ENCODE results near the gene ZBTB6.
"Not testable (repeated sequence)": the region's sequence is repeated elsewhere in the genome, so short reads cannot be mapped to it uniquely, and the experiment has no call there.

Gene ZBTB6

DNA sequence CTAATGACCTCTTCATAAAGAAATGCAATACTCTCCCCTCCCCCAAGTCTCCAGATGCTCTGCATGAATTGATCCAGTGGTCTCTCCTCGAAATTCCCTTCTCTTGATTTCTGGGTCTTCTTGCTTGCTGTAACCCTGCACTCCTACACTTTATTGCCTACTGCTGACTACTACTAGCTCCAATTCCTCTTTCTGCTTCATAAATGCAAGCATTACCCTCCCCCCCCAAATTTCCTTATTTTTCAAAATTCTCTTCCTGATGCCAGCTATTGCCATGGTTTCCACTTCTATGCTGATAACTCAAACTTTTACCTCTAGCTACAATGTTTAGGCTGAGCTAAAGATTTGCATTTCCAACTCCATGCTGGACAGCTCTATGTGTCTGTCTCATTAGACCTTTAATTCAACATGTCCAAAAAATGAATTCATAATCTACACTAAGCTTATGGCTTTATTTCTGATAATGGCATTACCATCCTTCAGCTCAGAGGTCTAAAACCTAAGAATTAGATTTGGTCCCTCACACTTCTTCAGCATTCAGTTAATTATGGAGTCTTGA, 16.8 kb upstream of the ZBTB6 start:
- TF ChIP-seq, protein P1, sequence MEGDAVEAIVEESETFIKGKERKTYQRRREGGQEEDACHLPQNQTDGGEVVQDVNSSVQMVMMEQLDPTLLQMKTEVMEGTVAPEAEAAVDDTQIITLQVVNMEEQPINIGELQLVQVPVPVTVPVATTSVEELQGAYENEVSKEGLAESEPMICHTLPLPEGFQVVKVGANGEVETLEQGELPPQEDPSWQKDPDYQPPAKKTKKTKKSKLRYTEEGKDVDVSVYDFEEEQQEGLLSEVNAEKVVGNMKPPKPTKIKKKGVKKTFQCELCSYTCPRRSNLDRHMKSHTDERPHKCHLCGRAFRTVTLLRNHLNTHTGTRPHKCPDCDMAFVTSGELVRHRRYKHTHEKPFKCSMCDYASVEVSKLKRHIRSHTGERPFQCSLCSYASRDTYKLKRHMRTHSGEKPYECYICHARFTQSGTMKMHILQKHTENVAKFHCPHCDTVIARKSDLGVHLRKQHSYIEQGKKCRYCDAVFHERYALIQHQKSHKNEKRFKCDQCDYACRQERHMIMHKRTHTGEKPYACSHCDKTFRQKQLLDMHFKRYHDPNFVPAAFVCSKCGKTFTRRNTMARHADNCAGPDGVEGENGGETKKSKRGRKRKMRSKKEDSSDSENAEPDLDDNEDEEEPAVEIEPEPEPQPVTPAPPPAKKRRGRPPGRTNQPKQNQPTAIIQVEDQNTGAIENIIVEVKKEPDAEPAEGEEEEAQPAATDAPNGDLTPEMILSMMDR (IDR thresholded peaks at IDR 0.05; ENCODE audit: borderline replicate concordance, control extremely low read depth, extremely low read depth, insufficient read depth, missing control alignments): no peak
- in situ Hi-C loops (cut with MboI; ENCODE audit: low sequenced_read_pairs, unreplicated experiment): no loop called here
- DNase-seq (ENCODE audit: low spot score): no peak

DNA sequence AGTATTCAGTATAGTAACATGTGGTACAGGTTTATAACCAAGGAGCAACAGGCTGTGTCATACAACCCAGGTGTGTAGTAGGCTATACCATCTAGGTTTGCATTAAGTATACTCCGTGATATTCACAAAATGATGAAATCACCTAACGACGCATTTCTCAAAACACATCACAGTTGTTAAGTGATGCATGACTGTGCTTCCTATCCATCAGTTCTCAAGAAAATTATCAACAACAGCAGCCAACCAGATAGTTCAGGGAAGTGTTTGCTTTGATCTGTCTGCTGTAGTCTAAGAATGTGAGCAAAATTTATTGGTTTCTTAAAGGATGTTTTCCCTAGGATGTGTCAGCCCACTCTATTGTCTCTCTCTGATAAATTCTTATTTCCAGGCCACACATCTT, 10.8 kb upstream of the ZBTB6 start:
- DNase-seq (ENCODE audit: low spot score): no peak
- TF ChIP-seq, protein P1 (IDR thresholded peaks at IDR 0.05; ENCODE audit: borderline replicate concordance, control extremely low read depth, extremely low read depth, insufficient read depth, missing control alignments): no peak
- in situ Hi-C loops (cut with MboI; ENCODE audit: low sequenced_read_pairs, unreplicated experiment): no loop called here

DNA sequence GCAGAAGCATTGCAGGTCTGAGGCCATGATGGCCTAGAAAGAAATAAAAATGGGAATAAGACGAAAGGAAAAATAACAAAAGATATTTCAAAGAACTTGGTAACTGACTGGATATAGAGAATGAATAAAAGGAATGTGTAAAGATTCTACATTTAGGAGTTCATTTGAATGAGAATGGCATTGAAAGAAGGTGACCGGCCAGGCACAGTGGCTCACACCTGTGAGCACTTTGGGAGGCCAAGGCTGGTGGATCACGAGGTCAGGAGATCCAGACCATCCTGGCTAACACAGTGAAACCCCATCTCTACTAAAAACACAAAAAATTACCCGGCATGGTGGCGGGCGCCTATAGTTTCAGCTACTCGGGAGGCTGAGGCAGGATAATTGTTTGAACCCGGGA, 9.6 kb upstream of the ZBTB6 start:
- in situ Hi-C loops (cut with MboI; ENCODE audit: low sequenced_read_pairs, unreplicated experiment): no loop called here

DNA sequence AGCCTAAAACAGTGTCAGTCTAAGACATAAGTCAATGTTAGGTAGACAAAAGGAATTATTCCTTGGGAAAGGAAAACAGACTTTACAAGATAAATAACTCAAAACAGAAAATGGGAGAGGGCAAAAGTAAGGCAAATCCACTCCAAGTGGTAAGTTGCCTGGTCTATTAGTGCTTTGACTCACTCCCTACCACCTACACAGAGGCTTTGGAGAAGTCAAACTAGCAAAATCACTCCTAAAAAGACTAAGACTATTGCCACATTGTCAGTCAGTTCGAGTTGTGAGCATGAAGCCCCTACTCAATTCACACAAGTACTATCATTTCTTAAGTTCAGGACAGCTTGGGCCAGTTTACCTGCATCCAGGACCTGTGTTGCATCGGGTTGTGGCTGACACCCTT, 5.2 kb upstream of the ZBTB6 start:
- in situ Hi-C loops (cut with MboI; ENCODE audit: low sequenced_read_pairs, unreplicated experiment): no loop called here
- TF ChIP-seq, protein P1 (IDR thresholded peaks at IDR 0.05; ENCODE audit: borderline replicate concordance, control extremely low read depth, extremely low read depth, insufficient read depth, missing control alignments): no peak
- DNase-seq (ENCODE audit: low spot score): no peak

More for the DNA sequence above, 9.6 kb upstream of the ZBTB6 start:
- TF ChIP-seq, protein P1 (IDR thresholded peaks at IDR 0.05; ENCODE audit: borderline replicate concordance, control extremely low read depth, extremely low read depth, insufficient read depth, missing control alignments): no peak
- no peak for DNase-seq (ENCODE audit: low spot score)

DNA sequence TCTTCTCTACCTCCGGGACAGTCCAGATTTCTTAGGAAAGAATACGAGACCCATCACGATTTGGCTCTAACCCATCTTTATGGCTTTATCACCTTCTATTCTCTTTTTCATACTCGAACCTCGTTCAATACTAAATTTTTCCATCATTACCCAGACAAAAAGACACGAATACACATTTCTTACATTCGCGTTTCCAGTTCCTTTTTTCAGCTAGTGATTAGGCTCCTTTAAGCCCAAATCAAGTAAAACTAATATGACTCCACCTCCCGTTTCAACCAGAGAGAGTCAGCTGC, 506 bp downstream of the ZBTB6 start:
- TF ChIP-seq, protein P1 (IDR thresholded peaks at IDR 0.05; ENCODE audit: borderline replicate concordance, control extremely low read depth, extremely low read depth, insufficient read depth, missing control alignments): no peak
- in situ Hi-C loops (cut with MboI; ENCODE audit: low sequenced_read_pairs, unreplicated experiment): no loop called here
- no peak for DNase-seq (ENCODE audit: low spot score)

DNA sequence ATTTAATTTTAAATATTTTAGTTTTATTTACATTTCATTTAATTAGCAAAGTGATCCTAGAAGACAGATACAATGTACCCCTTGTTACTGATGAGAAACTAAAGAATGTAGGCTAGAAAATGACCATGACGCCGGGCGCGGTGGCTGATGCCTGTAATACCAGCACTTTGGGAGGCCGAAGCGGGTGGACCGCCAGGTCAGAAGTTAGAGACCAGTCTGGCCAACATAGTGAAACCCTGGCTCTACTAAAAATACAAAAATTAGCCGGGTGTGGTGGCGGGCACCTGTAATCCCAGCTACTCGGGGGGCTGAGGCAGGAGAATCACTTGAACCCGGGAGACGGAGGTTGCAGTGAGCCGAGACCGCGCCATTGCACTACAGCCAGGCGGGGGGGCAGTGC, 7.0 kb downstream of the ZBTB6 start:
- in situ Hi-C loops (cut with MboI; ENCODE audit: low sequenced_read_pairs, unreplicated experiment); DNase-seq (ENCODE audit: low spot score): not testable (repeated sequence)

DNA sequence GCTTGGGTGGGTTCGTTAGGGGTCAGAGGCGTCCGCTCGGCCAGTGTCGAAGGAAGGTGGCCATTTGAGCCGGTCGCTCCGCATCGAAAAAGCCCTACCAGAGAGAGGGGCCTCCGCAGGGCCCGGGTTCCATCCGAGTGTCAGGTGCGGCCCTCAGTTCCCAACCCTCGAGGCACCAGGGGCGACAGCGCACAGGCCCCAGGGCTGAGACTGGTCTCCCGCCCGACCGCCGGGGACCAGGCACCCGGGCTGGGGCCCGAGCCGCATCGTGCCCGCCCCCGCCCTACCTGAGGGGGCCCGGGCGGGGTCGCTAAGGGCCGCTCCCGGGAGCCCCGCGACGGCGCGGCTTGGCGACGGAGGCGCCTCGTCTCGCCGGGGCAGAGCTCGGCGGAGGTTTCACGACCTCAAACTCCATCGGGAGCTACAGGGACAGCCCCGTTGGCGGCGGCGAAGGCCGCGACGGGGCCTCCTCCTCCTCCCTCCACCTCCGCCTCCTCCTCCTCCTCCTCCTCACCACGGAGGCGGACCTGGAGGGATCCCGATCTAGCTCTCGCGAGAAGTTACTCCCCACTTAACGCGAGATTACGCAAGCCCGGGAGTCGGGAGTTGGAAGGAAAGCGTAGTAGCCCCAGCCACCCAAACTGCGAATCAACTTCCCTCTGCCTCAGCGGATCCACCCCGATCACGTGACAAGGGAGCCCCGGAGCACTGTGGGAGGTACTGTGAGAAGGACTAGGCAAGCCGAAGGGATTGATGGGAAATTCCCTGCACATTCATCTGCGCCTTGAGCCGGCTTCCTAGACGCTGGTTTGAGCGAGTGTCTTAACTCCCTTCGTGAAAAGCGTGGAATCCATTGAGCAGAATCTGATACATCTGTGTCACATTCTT, 8.1 kb downstream of the ZBTB6 start, which contains the start of gene RC3H2:
RC3H2 (minus strand) TSS at position 537 of the 888 bp plus-strand sequence. CDS start 7,850 bp downstream, outside the sequence.
- TF ChIP-seq, protein P1 (IDR thresholded peaks at IDR 0.05; ENCODE audit: borderline replicate concordance, control extremely low read depth, extremely low read depth, insufficient read depth, missing control alignments): no peak
- in situ Hi-C loops (cut with MboI; ENCODE audit: low sequenced_read_pairs, unreplicated experiment): no loop called here
- peak; percentile 93 for DNase-seq (ENCODE audit: low spot score)
